Activated CD8-positive, alpha-beta memory T cell treated with anti-CD3 and anti-CD28 coated beads, Interleukin-2, amount 50 U/mL, for 1 hour (primary cell): ENCODE data around the gene CHRNA4.
"Not testable (repeated sequence)": the region's sequence is repeated elsewhere in the genome, so short reads cannot be mapped to it uniquely, and the experiment has no call there.

Experiments used
- DNase-seq: peaks from one replicate; pipeline ENCODE4 v3.0.0-alpha.2; 2020; ENCODE audit errors: extremely low read depth

CHRNA4 gene

DNA sequence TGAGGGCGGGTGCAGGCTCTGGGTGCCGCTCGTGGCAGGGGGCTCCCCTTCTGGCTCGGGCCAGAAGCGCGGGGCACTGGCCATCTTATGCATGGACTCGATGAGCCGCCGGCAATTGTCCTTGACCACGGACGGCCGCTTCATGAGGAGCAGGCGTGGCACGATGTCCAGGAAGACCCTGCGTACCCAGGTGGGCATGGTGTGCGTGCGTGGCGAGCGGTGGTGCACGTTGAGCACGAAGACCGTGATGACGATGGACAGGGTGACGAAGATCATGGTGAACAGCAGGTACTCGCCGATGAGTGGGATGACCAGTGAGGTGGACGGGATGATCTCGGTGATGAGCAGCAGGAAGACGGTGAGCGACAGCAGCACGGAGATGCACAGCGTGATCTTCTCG, 11.0 kb downstream of the CHRNA4 start:
- no peak for DNase-seq

DNA sequence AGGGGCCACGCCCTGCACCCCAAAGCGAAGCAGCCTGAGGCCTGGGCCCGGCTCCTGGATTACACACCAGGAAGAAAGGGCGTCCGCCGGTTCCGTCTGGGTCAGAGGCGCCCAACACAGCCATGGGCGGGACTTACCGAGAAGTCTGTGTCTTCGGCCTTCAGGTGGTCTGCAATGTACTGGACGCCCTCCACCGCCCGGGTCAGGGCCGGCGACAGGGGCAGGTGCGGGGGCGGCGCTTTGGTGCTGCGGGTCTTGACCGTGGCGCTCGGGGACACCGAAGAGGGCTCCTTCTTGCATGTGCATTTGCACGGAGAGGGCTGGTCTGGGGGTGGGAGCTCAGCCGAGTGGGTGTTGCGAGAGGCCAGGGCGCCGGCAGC, 11.6 kb downstream of the CHRNA4 start:
- DNase-seq = no peak

GRCh38 chr20:63348828-63349515, 12.2 kb downstream of the CHRNA4 start:
- no peak for DNase-seq

DNA sequence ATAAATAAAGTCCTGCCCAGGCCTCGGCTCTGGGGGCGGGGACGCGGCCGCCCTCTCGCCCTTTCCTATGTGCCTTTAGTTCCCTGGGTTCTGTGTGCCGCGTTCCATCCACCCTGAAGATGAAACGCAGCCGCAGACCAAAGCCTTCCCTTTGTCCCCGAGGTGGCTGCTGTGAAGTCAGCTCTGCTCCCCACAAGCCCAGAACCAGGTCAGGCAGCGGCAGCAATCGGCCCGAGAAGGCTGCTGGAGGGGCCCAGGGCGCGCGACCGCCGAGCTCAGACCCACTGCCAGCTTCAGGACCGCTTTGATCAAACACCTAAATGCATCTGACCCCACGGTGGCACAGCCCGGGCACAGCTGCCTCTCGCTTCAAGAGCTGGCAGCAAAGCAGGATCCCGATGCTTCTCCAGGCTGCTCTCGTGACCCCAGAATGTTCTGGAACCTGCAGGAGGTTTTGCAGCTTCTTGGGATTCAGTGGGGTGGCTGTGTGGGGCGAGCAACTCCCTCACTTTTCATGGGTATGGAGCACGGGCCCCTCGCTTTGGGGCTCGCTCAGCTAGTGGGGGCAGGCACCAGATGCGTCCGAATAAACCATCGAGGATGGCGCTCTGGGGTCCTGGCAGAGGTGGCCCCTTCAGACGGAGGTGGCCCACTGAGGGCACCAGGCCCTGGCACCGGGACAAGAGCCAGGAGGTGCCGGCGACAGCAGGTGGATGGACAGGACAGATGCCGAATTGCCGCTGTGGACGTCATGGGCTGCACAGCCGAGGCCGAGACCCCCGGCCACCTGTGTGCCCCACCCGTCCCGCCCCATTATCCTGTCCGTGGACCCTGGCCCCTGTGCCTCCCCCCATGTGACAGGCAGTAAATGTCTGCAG, 13.0 kb downstream of the CHRNA4 start:
- no peak for DNase-seq

GRCh38 chr20:63347081-63347741, 13.9 kb downstream of the CHRNA4 start:
- DNase-seq = no peak

DNA sequence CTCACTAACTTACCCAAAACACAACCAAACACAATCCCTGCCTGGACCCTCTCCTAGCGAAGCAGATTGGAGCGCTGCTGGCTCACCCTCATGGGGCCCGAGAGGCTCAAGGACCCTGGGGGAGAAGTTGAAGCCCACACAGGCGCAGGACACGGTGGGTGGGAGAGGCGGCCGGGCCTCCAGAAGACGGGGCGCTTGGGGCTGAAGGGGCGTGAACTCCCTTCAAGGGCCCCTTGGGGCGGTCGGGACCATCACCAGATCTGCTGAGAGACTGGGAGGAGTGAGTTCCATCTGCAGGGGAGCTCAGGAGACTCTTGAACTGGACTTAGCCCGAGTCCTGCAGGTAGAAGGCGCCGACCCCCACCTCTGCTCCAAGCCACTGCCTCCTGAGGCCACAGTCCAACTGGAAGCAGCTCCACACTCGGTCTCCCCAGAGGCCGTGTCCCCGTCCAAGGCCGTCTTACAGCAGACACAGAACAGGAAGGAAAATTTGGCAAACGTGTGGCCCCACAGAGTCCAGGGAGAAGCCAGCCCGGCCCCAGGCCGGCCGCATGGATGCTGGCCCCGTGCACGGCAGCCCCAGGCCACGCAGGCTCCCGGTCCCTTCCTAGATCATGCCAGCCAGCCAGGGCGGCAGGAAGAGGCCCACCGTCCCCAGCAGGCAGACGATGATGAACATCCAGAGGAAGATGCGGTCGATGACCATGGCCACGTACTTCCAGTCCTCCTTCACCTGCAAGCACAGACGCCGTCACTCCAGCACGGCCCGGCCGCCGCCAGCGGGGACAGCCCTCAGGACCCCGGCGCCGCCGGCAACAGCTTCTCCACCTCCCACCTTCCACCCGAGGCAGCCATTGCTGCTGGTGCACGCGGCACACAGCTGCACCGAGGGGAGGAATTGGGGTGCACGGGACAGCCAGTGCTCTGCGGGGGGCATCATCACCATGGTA, 14.7 kb downstream of the CHRNA4 start:
- no peak for DNase-seq

DNA sequence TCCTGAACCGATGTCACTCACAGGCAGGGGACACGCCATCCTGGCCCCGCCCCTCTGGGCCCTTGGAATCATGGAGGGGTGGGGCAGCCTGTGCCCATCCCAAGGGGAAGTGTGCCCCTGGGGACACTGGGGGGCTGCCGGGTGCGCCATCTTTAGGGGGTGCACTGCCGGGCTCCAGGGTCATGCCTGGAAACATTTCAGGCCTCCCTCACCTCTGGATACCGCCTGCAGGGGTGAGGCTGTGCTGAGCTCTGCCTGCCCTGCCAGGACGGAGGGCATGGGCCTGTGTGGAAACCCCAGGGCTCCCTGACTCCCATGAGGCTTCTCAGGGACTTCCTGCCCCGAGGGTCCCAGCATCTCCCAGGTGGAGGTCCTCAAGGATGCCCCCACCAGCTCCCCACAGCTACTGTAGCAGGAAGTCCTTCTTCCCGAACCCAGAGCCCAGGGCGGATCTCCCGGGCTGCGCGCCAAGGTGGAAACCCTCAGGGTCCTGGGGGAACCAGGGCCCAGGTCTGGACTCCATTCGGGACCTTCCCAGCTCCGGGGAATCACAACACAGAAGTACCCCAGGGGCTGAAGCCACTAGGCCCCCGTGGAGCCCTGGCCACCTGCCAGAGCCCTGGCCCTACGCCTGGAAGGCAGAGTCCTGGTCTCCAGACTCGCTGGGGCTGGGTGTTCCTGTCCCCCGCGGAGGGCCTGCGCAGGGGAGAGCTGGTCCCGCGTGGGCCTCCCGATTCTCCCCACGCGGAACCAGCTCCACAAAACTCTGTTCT, 15.6 kb downstream of the CHRNA4 start:
- no peak for DNase-seq

- DNase-seq = no peak
Measured at GRCh38 chr20:63344616-63345327, 16.4 kb downstream of the CHRNA4 start.

DNA sequence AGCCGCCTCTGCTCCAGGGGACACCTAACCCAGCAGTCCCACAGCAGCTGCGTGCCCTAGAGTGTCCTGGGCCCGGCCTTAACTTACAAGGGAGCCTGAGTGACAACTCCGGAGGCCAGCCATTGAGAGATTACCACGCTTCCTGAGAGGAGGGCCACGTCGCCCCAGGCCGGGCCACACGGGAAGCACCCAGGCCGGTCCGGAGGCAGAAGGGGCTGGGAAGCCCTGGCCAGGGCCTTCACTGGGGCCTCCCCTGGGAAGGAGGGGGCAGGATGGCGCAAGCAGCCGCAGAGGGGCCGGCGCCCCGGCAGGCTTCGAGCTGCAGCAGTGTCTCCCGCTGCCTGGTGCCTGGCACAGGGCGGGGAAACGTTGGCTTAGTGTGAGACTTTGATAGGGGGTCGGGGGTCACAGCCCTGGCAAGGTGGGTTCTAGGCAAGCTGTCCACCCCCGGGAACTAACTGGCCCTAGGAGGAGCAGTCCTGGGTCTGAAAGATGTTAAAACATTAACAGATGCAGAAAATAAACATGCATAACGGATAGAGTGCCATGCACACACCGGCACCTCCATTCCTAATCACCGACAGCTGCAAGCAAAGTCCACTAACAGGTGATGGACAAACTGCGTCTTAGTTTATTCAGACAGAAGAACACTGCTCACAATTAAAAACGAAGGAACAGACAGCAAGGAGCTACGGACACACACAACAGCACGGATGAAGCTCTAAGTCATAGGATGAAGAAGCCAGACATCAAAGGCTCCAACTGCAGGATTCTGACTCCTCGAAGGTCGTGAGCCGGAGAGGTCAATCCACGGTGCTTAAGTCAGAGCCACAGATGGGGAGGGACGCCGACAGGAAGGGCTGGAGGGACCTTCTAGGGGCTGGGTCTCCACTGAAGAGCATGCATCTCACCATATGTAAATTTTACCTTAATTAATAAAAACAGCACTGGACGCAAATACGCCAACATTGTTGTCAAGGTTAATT, 17.4 kb downstream of the CHRNA4 start:
- no peak for DNase-seq

DNA sequence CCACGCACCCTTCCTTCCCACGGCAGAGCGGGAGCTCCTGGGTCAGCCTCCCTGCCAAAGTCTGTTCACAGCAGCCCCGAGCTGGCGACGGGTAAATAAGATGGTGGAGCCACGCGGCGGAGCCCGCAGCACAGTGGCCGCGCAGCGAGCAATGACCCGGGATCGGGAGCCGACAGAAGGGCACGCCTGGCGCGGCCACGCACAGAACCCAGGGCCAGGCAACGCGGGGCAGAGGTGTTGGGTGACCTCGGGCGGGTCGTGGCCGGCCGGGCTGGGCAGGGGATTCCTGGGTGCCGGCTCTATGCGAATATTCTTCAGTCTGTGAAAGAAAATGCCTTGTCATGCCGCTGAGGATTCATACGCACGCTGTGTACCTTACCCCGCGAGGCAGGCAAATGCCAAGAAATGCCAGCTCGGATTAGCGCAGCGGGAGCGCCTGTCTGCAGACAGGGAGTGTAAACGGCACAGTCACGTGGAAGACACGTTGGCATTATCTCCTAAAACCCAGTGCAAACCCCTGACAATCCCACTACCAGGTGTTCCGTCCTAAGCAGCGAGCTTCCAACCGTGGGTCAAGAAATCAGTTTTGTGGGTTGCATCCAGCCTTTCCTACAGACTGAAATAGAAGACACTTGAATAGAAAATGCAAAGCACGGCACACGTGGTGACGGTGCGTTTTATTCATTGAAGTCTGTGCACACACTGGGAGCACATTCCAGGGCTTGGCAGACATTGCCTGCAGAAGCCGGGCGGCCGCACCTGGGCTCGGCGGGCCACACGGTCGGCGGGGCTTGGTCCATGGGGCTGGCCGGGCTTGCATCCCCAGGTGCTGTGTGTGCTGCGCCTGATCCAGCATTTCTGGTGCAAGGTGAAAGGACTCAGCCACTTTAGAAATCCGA, 18.3 kb downstream of the CHRNA4 start:
- DNase-seq = no peak

DNA sequence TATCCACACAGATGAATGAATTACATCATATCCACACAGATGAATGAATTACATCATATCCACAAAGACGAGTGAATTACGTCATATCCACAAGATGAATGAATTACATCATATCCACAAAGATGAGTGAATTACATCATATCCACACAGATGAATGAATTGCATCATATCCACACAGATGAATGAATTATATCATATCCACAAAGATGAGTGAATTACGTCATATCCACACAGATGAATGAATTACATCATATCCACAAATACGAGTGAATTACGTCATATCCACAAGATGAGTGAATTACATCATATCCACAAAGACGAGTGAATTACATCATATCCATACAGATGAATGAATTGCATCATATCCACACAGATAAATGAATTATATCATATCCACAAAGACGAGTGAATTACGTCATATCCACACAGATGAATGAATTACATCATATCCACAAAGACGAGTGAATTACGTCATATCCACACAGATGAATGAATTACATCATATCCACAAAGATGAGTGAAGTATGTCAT, 20.9 kb downstream of the CHRNA4 start:
- DNase-seq = not testable (repeated sequence)

GRCh38 chr20:63339154-63340094, 21.7 kb downstream of the CHRNA4 start:
- DNase-seq = not testable (repeated sequence)

- no peak for DNase-seq
Measured at GRCh38 chr20:63337786-63338420, 23.2 kb downstream of the CHRNA4 start.

DNA sequence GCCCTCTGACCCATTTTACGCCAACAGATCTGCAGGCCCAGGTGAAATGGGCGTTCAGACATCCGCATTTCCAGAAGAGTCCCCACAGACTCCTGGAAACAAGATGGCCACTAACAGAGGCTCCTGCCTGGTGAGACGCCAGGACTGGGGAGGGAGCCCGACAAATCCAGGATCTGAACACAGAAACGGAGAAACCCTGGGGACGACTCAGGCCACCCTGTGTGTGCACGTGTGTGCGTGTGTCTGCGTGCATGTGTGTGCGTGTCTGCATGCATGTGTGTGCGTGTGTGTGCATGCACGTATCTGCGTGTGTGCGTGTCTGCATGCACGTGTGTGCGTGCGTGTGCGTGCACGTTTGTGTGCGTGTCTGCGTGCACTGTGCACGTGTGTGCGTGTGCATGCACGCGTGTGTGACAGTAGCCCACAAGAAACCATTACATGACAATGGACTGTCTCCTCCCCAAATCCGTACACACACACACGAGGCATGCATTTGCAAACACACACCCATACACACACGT, 24.9 kb downstream of the CHRNA4 start:
- no peak for DNase-seq

DNA sequence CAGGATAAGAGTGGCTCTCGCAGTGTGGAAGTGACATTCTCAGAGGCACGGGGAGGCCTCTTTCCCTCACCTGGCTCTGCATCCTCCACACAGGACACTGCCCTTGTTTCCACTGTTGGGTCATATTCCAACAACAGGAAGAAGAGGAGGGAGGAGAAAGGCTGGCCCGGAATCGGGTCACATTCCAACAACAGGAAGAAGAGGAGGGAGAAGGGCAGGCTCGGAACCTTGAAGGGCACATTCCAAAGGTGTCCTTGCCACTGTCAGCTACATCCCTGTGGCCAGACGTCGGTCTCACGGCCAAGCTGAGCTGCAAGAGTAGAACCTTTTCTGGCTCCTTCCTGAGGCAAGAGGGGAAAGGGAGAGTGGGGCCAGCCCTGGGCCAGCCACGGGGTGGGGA, 25.4 kb downstream of the CHRNA4 start:
- DNase-seq = no peak

DNA sequence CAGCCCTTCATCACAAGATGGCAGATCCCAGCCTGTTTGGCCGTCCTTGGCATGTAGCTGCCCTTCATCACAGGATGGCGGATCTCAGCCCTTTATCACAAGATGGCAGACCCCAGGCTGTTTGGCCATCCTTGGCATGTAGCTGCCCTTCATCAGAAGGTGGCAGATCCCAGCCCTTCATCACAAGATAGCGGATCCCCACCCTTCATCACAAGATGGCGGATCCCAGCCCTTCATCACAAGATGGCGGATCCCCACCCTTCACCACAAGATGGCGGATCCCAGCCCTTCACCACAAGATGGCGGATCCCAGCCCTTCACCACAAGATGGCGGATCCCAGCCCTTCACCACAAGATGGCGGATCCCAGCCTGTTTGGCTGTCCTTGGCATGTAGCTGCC, 26.1 kb downstream of the CHRNA4 start:
- DNase-seq = not testable (repeated sequence)
